Panc1 (cell line): ENCODE measurements around the gene TPRN. TPM values are rescaled to one million over a fixed set of nuclear protein-coding genes. Genes with fewer than 3 reads are reported as not detected.

Experiments
- ATAC-seq: fragments of 200-7000 bp; cut with Tn5 transposase; 2 replicates; pipeline ENCODE4 v1.9.1; 2020; ENCODE audit warnings: mild to moderate bottlenecking, moderate library complexity
- BruUV-seq: library from RNA; stranded (reverse); fragments of 400-500 nt; replicated peaks from 2 replicates; lab custom pipeline; 2021; lab: Mats Ljungman, UMichigan
- CTCF ChIA-PET: fragments of 300-600 bp; sonication (Branson Sonifier 250); formaldehyde crosslinking; loops from one replicate; lab custom pipeline; 2022; ENCODE audit warnings: antibody characterized with exemption; lab: Charles Lee
- POLR2A ChIA-PET: fragments of 300-600 bp; sonication (Branson Sonifier 250); formaldehyde crosslinking; loops from one replicate; lab custom pipeline; 2022; ENCODE audit warnings: antibody characterized with exemption; lab: Charles Lee
- DNase-seq: peaks from one replicate; pipeline ENCODE4 v3.0.0-alpha.2; 2010; ENCODE audit warnings: low read depth, low spot score
- H3K27ac ChIP-seq: 2 replicates; pipeline ENCODE4 v1.5.1; 2011; ENCODE audit warnings: mild to moderate bottlenecking, low read length, inconsistent platforms
- H3K27me3 ChIP-seq: fragments of 200-500 bp; sonication (Bioruptor generic); 2 replicates; pipeline ENCODE4 v1.6.0; 2014; ENCODE audit warnings: low read length, inconsistent platforms; ENCODE audit not compliant: control insufficient read depth, insufficient read depth
- H3K36me3 ChIP-seq: fragments of 200-500 bp; sonication (Bioruptor generic); 2 replicates; pipeline ENCODE4 v1.5.1; 2014; ENCODE audit warnings: inconsistent platforms, mild to moderate bottlenecking, low read length, moderate library complexity; ENCODE audit not compliant: control insufficient read depth, insufficient read depth
- H3K4me1 ChIP-seq: 2 replicates; pipeline ENCODE4 v1.5.1; 2011; ENCODE audit warnings: inconsistent platforms, mild to moderate bottlenecking, low read length, moderate library complexity; ENCODE audit not compliant: control insufficient read depth, insufficient read depth
- H3K4me3 ChIP-seq, 2 experiments: 2 replicates each; pipeline ENCODE4 v1.5.1; 2011 to 2012; ENCODE audit warnings: low read depth in 2 of 2, low read length in 2 of 2, mild to moderate bottlenecking in 2 of 2, inconsistent platforms in 1 of 2, moderate library complexity in 1 of 2
- H3K9me3 ChIP-seq: fragments of 200-500 bp; sonication (Bioruptor generic); 2 replicates; pipeline ENCODE4 v1.5.1; 2014; ENCODE audit warnings: low read depth, mild to moderate bottlenecking, inconsistent platforms, low read length, moderate library complexity; ENCODE audit not compliant: control insufficient read depth, insufficient read depth
- POLR2AphosphoS5 ChIP-seq: IDR thresholded peaks from 2 replicates; pipeline ENCODE4 v1.6.1; 2012; ENCODE audit warnings: mild to moderate bottlenecking, low read depth, low read length, moderate library complexity
- SIN3A ChIP-seq: IDR thresholded peaks from 2 replicates; pipeline ENCODE4 v1.6.1; 2012; ENCODE audit warnings: low read depth, mild to moderate bottlenecking, low read length, moderate library complexity, borderline replicate concordance; ENCODE audit not compliant: insufficient read depth
- TCF7L2 ChIP-seq: IDR thresholded peaks from 2 replicates; pipeline ENCODE4 v1.6.1; 2011; ENCODE audit warnings: mild to moderate bottlenecking, low read depth, low read length, inconsistent platforms
- in situ Hi-C: cut with HindIII; loops from 2 replicates; pipeline ENCODE4 v1.10.0; 2016; ENCODE audit warnings: low sequenced_read_pairs, low pct_unique_long_range_greater_than_20kb
- intact Hi-C: fragments of 100-400 bp; cut with micrococcal nuclease; formaldehyde crosslinking; loops from one replicate; pipeline ENCODE4 v1.10.0; 2022; ENCODE audit not compliant: unreplicated experiment
- total RNA-seq: library from RNA; stranded (reverse); gene quantifications from one replicate; pipeline ENCODE4 v1.2.1, GENCODE V29; 2021; ENCODE audit not compliant: unreplicated experiment
- TF ChIP-seq, protein P1 (sequence below), 2 experiments: IDR thresholded peaks; 2 replicates each; pipeline ENCODE4 v1.6.1; 2011 to 2012; ENCODE audit warnings: low read depth in 2 of 2, control low read depth in 1 of 2, low read length in 1 of 2, mild to moderate bottlenecking in 1 of 2, moderate library complexity in 1 of 2; ENCODE audit not compliant: insufficient read depth in 1 of 2
- TF ChIP-seq, protein P2 (sequence below): fragments of 450-650 bp; IDR thresholded peaks from 2 replicates; pipeline ENCODE4 v1.5.1; 2017; ENCODE audit warnings: mild to moderate bottlenecking

Gene TPRN
- total RNA-seq, 1 experiment from 2014 or later, result 21.7 TPM

DNA sequence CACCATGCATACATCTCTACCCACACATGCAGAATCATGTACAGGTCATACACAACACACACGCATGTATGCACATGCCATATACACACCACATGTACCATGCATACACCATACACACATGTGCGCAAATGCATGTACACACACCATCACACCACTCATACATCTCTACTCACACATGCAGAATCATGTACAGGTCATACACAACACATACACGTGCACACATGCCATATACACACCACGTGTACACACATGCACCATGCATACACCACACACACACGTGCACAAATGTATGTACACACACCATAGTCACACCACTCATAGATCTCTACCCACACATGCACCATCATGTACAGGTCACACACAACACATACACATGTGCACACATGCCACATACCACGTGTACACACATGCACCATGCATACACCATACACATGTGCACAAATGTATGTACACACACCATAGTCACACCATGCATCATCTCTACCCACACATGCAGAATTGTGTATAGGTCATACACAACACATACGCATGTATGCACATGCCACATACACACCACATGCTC lies 47.6 kb downstream of the TPRN start:
- Histone ChIP-seq H3K9me3 (no peaks in the 10 kb centered on the region), H3K27me3 (no peaks in the 10 kb centered on the region), H3K27ac (no peak overlapping the region), H3K36me3 (no peaks in the 10 kb centered on the region), H3K4me1 (no peaks in the 10 kb centered on the region; the same call in 1 of the 2 replicates), H3K4me3 (no peak overlapping the region)
- in situ Hi-C loops, result no loop called here
- no TSS peak for BruUV-seq
- DNase-seq, result no peak
- POLR2A ChIA-PET, result no interaction called here
- TF ChIP-seq, protein P1, sequence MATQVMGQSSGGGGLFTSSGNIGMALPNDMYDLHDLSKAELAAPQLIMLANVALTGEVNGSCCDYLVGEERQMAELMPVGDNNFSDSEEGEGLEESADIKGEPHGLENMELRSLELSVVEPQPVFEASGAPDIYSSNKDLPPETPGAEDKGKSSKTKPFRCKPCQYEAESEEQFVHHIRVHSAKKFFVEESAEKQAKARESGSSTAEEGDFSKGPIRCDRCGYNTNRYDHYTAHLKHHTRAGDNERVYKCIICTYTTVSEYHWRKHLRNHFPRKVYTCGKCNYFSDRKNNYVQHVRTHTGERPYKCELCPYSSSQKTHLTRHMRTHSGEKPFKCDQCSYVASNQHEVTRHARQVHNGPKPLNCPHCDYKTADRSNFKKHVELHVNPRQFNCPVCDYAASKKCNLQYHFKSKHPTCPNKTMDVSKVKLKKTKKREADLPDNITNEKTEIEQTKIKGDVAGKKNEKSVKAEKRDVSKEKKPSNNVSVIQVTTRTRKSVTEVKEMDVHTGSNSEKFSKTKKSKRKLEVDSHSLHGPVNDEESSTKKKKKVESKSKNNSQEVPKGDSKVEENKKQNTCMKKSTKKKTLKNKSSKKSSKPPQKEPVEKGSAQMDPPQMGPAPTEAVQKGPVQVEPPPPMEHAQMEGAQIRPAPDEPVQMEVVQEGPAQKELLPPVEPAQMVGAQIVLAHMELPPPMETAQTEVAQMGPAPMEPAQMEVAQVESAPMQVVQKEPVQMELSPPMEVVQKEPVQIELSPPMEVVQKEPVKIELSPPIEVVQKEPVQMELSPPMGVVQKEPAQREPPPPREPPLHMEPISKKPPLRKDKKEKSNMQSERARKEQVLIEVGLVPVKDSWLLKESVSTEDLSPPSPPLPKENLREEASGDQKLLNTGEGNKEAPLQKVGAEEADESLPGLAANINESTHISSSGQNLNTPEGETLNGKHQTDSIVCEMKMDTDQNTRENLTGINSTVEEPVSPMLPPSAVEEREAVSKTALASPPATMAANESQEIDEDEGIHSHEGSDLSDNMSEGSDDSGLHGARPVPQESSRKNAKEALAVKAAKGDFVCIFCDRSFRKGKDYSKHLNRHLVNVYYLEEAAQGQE (IDR thresholded peaks at IDR 0.05; ENCODE audit: insufficient read depth in 1 of 2, low read depth in 2 of 2, low read length in 1 of 2), result no peak
- TF ChIP-seq TCF7L2 (no peak), SIN3A (no peak), POLR2AphosphoS5 (no peak)
- TF ChIP-seq, protein P2, sequence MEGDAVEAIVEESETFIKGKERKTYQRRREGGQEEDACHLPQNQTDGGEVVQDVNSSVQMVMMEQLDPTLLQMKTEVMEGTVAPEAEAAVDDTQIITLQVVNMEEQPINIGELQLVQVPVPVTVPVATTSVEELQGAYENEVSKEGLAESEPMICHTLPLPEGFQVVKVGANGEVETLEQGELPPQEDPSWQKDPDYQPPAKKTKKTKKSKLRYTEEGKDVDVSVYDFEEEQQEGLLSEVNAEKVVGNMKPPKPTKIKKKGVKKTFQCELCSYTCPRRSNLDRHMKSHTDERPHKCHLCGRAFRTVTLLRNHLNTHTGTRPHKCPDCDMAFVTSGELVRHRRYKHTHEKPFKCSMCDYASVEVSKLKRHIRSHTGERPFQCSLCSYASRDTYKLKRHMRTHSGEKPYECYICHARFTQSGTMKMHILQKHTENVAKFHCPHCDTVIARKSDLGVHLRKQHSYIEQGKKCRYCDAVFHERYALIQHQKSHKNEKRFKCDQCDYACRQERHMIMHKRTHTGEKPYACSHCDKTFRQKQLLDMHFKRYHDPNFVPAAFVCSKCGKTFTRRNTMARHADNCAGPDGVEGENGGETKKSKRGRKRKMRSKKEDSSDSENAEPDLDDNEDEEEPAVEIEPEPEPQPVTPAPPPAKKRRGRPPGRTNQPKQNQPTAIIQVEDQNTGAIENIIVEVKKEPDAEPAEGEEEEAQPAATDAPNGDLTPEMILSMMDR, result no peak
- CTCF ChIA-PET, result no interaction called here
- intact Hi-C loops, result no loop called here
- ATAC-seq, result no peak

DNA sequence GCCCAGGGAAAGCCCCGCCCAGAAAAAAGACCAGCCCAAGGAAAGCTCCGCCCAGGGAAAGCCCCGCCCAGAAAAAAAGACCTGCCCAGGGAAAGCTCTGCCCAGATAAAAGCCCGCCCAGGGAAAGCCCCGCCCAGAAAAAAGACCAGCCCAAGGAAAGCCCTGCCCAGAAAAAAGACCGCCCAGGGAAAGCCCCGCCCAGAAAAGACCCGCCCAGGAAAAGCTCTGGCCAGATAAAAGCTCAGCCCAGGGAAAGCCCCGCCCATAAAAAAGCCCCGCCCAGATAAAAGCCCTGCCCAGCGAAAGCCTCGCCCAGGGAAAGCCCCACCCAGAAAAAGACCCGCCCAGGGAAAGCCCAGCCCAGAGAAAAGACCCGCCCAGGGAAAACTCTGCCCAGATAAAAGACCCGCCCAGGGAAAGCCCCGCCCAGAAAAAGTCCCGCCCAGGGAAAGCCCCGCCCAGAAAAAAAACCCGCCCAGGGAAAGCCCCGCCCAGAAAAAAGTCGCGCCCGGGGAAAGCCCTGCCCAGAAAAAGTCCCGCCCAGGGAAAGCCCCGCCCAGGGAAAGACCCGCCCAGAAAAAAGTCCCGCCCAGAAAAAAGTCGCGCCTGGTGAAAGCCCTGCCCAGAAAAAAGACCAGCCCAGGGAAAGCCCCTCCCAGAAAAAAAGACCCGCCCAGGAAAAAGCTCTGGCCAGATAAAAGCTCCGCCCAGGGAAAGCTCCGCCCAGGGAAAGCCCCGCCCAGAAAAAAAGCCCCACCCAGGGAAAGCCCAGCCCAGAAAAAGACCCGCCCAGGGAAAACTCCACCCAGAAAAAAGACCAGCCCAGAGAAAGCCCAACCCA lies 49.7 kb downstream of the TPRN start:
- no peaks in the 10 kb centered on the region for H3K9me3 ChIP-seq
- intact Hi-C loops, result no loop called here
- BruUV-seq, result no TSS peak
- no peaks in the 10 kb centered on the region for H3K36me3 ChIP-seq
- CTCF ChIA-PET, result interaction anchor here (0.7 to 1.4 kb wide), 3 partner anchors 12 to 21 kb away, joined by 6 to 15 read pairs (median 9); no protein-coding TSS in a partner anchor
- POLR2A ChIA-PET, result interaction anchor here (0.7 kb wide), 3 partner anchors 21 to 90 kb away, joined by 3 to 21 read pairs (median 4); no protein-coding TSS in a partner anchor
- DNase-seq, result no peak
- no peaks in the 10 kb centered on the region for H3K27me3 ChIP-seq
- H3K4me1 ChIP-seq, result no peaks in the 10 kb centered on the region
- no peak for TF ChIP-seq POLR2AphosphoS5
- TF ChIP-seq, protein P2, result no peak
- TF ChIP-seq TCF7L2, result no peak
- TF ChIP-seq, protein P1 (IDR thresholded peaks at IDR 0.05; ENCODE audit: insufficient read depth in 1 of 2, low read depth in 2 of 2, low read length in 1 of 2), result no peak
- TF ChIP-seq SIN3A, result no peak
- H3K4me3 ChIP-seq, result no peak overlapping the region
- peak; percentile 47; the same call in 1 of the 2 replicates for ATAC-seq
- in situ Hi-C loops, result no loop called here
- H3K27ac ChIP-seq, result no peak overlapping the region
